Erythroblast (primary cell): ENCODE measurements around the gene DOK7.

Source experiments
- GATA1 ChIP-seq: IDR thresholded peaks from 2 replicates; pipeline ENCODE4 v1.6.1; 2011; ENCODE audit warnings: low read depth, mild to moderate bottlenecking, control low read depth, low read length, moderate library complexity
- POLR2A ChIP-seq: IDR thresholded peaks from 2 replicates; pipeline ENCODE4 v1.6.1; 2011; ENCODE audit warnings: mild to moderate bottlenecking, low read length

DNA sequence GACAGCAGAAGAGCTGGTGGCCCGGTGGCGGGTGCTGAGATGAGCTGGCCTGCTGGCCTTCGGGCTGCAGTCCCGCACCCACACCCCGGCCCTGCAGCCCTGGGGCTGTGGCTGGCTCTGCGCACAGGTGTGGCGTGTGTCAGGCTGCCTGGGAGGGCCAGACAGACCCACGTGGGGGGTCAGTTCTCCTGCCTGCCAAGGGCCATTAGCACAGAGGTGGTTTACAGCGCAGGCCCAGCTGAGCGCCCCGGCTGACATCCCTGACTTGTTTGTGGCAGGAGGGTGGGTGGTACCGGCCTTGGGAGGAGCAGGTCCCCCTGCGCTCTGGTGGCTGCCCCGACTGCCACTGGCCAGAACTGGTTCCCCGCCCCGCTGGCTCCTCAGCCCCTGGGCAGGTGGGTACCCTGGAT, 30.7 kb upstream of the DOK7 start:
- no peak for TF ChIP-seq POLR2A
- no peak for TF ChIP-seq GATA1
